Measurements from ENCODE around the gene TSHR. TPM values are rescaled to one million over a fixed set of nuclear protein-coding genes. Genes with fewer than 3 reads are reported as not detected.

The TSHR gene
- total RNA-seq, 1 experiment from 2014 or later, result not detected

GRCh38 chr14:81068176-81068782 lies 112.9 kb downstream of the TSHR start:
- Histone ChIP-seq H2AFZ (ENCODE audit: low read length) (no peak overlapping the region), H3K9me3 (ENCODE audit: control insufficient read depth, low read depth, low read length) (no peaks in the 10 kb centered on the region), H3K23me2 (ENCODE audit: insufficient read length, low read depth, low read length, poor library complexity, severe bottlenecking) (no peaks in the 10 kb centered on the region), H3T11ph (ENCODE audit: low read length) (no peak overlapping the region), H3K4me1 (ENCODE audit: insufficient read depth, low read length) (no peaks in the 10 kb centered on the region), H3K56ac (ENCODE audit: insufficient read length, low read depth, low read length) (no peak overlapping the region), H3K23ac (ENCODE audit: insufficient read length, low read depth, low read length) (no peak overlapping the region), H4K91ac (ENCODE audit: insufficient read length, low read depth, low read length) (no peak overlapping the region), H3K9ac (ENCODE audit: extremely low read depth, insufficient read length, low read length) (no peak overlapping the region), H2BK20ac (ENCODE audit: low read depth, low read length, poor library complexity, severe bottlenecking) (no peak overlapping the region), H3K27me3 (ENCODE audit: insufficient read depth, low read length) (no peaks in the 10 kb centered on the region), H2AK5ac (ENCODE audit: insufficient read length, low read length) (no peak overlapping the region), H3K79me2 (ENCODE audit: insufficient read depth, low read length) (no peaks in the 10 kb centered on the region), H4K20me1 (ENCODE audit: control insufficient read depth, insufficient read depth, insufficient read length) (no peaks in the 10 kb centered on the region), H2BK12ac (ENCODE audit: insufficient read length, low read depth, low read length) (no peak overlapping the region), H3K79me1 (ENCODE audit: insufficient read depth, low read depth, low read length, poor library complexity, severe bottlenecking) (no peaks in the 10 kb centered on the region), H2BK120ac (ENCODE audit: low read depth, low read length, poor library complexity, severe bottlenecking) (no peak overlapping the region), H3K4ac (ENCODE audit: low read depth, low read length) (no peak overlapping the region), H2BK5ac (ENCODE audit: insufficient read length, low read length) (no peak overlapping the region), H3K18ac (ENCODE audit: insufficient read length, low read depth, low read length) (no peak overlapping the region), H4K8ac (replicated peaks; ENCODE audit: insufficient read length, low read depth, low read length) (no peak overlapping the region), H2BK15ac (ENCODE audit: low read depth, low read length) (no peak overlapping the region), H4K5ac (ENCODE audit: insufficient read length, low read depth, low read length) (no peak overlapping the region), H3K4me2 (ENCODE audit: insufficient read depth, insufficient read length, low read length) (no peak overlapping the region), H3K27ac (ENCODE audit: insufficient read length, low read depth, low read length) (no peak overlapping the region), H3K14ac (ENCODE audit: insufficient read depth, low read length) (no peak overlapping the region)
- Mint-ChIP-seq H3K9me3 (peaks cover 10 to 15% of the 10 kb centered on the region in 2 experiments; a peak in 4 of 5 replicates), H3K27ac (no peak overlapping the region), H3K36me3 (ENCODE audit: insufficient read depth in 1 of 3, low read depth in 3 of 3) (peaks cover 0 to 9% (median 3%) of the 10 kb centered on the region in 3 experiments; a peak in 4 of 7 replicates), H3K27me3 (ENCODE audit: low read depth) (no peaks in the 10 kb centered on the region), H3K4me1 (no peaks in the 10 kb centered on the region), H3K4me3 (no peak overlapping the region)
- no peak for DNase-seq
- WGBS (ENCODE audit: extremely low coverage, insufficient read length, low lambda C conversion rate), result no CpG with 5 or more reads among the region's 2 CpGs
- TF ChIP-seq CTCF (conservative IDR thresholded peaks at IDR 0.05), result no peak

Data from H9 (cell line).